Common myeloid progenitor, CD34-positive (primary cell): ENCODE measurements around the gene DRAP1.

Source experiments
- CTCF ChIA-PET: fragments of 350-600 bp; sonication (Branson Sonifier 250); formaldehyde crosslinking; loops from one replicate; lab custom pipeline; 2021; ENCODE audit warnings: antibody characterized with exemption; lab: Charles Lee
- POLR2A ChIA-PET: fragments of 350-600 bp; sonication (Branson Sonifier 250); formaldehyde crosslinking; loops from one replicate; lab custom pipeline; 2021; ENCODE audit warnings: antibody characterized with exemption; lab: Charles Lee
- DNase-seq, 3 donors: peaks; one replicate each; pipeline versions ENCODE4 v3.0.0 to v3.0.0-alpha.2; 2013
- H3K27ac ChIP-seq, 2 experiments: 1 replicate in 1 of 2; 2 replicates in 1 of 2; pipeline ENCODE4 v1.7.0; 2013; ENCODE audit warnings: inconsistent platforms in 2 of 2, low read length in 2 of 2, mild to moderate bottlenecking in 2 of 2, low read depth in 1 of 2, moderate library complexity in 1 of 2; ENCODE audit not compliant: severe bottlenecking in 2 of 2, insufficient read depth in 1 of 2, poor library complexity in 1 of 2
- H3K27me3 ChIP-seq, 5 experiments: replicated peaks in 2 of 5; 1 replicate in 3 of 5; 2 replicates in 2 of 5; pipeline versions ENCODE4 v1.6.1 to v1.7.0; 2013; ENCODE audit warnings: low read length in 4 of 5, mild to moderate bottlenecking in 2 of 5, moderate library complexity in 2 of 5, inconsistent platforms in 1 of 5; ENCODE audit not compliant: insufficient read depth in 5 of 5, control insufficient read depth in 4 of 5
- H3K36me3 ChIP-seq, 4 experiments: 1 replicate in 2 of 4; 2 replicates in 2 of 4; pipeline versions ENCODE4 v1.6.1 to v1.7.0; 2013; ENCODE audit warnings: low read length in 3 of 4, control low read depth in 1 of 4, mild to moderate bottlenecking in 1 of 4; ENCODE audit not compliant: control insufficient read depth in 4 of 4, insufficient read depth in 4 of 4
- H3K4me1 ChIP-seq, 4 experiments: 1 replicate in 3 of 4; 2 replicates in 1 of 4; pipeline versions ENCODE4 v1.6.1 to v1.7.1; 2013; ENCODE audit warnings: low read length in 3 of 4, mild to moderate bottlenecking in 3 of 4, control low read depth in 1 of 4, inconsistent platforms in 1 of 4, moderate library complexity in 1 of 4; ENCODE audit not compliant: control insufficient read depth in 4 of 4, insufficient read depth in 4 of 4; ENCODE audit errors: control extremely low read depth in 1 of 4
- H3K4me3 ChIP-seq, 7 experiments: 1 replicate in 4 of 7; 2 replicates in 3 of 7; pipeline versions ENCODE4 v1.5.1 to v1.7.0; 2013; ENCODE audit warnings: mild to moderate bottlenecking in 7 of 7, low read length in 6 of 7, moderate library complexity in 6 of 7, inconsistent platforms in 2 of 7, low read depth in 2 of 7, control low read depth in 1 of 7; ENCODE audit not compliant: insufficient read depth in 4 of 7, control insufficient read depth in 1 of 7; ENCODE audit errors: extremely low read depth in 1 of 7
- H3K9me3 ChIP-seq, 5 experiments: 1 replicate in 4 of 5; 2 replicates in 1 of 5; pipeline versions ENCODE4 v1.6.1 to v1.7.1; 2013; ENCODE audit warnings: low read length in 4 of 5, mild to moderate bottlenecking in 2 of 5, inconsistent platforms in 1 of 5, low read depth in 1 of 5, moderate library complexity in 1 of 5; ENCODE audit not compliant: control insufficient read depth in 4 of 5, insufficient read depth in 2 of 5; ENCODE audit errors: control extremely low read depth in 1 of 5
- WGBS: methylation state at CpG from one replicate; pipeline ENCODE4 v1.1.5; 2013; ENCODE audit not compliant: insufficient coverage; 5-methylcytosine and 5-hydroxymethylcytosine counted together

The DRAP1 gene

GRCh38 chr11:65882120-65883057, 36.8 kb upstream of the DRAP1 start:
- ChIA-PET POLR2A (interaction anchor here (0.6 kb wide), 1 partner anchor 56 kb away, joined by 8 read pairs; no protein-coding TSS in a partner anchor), CTCF (interaction anchor here (0.7 to 11.9 kb wide), 11 partner anchors 6 to 257 kb away, joined by 3 to 168 read pairs (median 7); partner anchors contain the start of genes CCDC85B, CFL1, EFEMP2 and FIBP)
- H3K27me3 ChIP-seq, result no peaks in the 10 kb centered on the region
- 94% methylated on average over 26 of the region's 30 CpGs for WGBS
- peaks cover 0 to 47% (median 32%) of the 10 kb centered on the region in 4 experiments for H3K4me1 ChIP-seq
- H3K36me3 ChIP-seq, result peaks cover 7 to 56% (median 44%) of the 10 kb centered on the region in 4 experiments
- no peaks in the 10 kb centered on the region for H3K9me3 ChIP-seq
- no peak overlapping the region for H3K4me3 ChIP-seq
- no peak overlapping the region for H3K27ac ChIP-seq
- DNase-seq, result no peak

DNA sequence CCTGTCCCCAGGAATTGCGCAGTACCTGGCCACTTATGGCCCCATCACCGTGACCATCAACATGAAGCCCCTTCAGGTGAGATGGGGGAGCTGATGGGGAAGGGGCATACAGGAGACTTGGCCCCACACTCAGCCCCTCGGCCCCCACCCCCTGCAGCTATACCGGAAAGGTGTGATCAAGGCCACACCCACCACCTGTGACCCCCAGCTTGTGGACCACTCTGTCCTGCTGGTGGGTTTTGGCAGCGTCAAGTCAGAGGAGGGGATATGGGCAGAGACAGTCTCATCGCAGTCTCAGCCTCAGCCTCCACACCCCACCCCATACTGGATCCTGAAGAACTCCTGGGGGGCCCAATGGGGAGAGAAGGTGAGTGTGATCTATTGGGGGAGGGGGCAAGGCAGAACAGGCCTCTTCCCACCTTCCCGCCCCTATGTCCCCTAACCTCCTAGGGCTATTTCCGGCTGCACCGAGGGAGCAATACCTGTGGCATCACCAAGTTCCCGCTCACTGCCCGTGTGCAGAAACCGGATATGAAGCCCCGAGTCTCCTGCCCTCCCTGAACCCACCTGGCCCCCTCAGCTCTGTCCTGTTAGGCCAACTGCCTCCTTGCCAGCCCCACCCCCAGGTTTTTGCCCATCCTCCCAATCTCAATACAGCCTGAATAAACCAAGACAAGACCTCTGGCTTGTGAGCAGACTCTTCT, 36.0 kb upstream of the DRAP1 start:
- no peaks in the 10 kb centered on the region for H3K9me3 ChIP-seq
- no peak for DNase-seq
- H3K36me3 ChIP-seq, result peaks cover 7 to 58% (median 44%) of the 10 kb centered on the region in 4 experiments
- no peak overlapping the region for H3K4me3 ChIP-seq
- no peaks in the 10 kb centered on the region for H3K27me3 ChIP-seq
- ChIA-PET POLR2A (no interaction called here), CTCF (interaction anchor here (0.8 to 11.9 kb wide), 14 partner anchors 11 to 177 kb away, joined by 3 to 168 read pairs (median 16); partner anchors contain the start of genes CFL1, EFEMP2, FOSL1 and MUS81)
- no peak overlapping the region for H3K27ac ChIP-seq
- peaks cover 0 to 51% (median 39%) of the 10 kb centered on the region in 4 experiments for H3K4me1 ChIP-seq
- WGBS, result 98% methylated on average over 8 of the region's 13 CpGs

GRCh38 chr11:65883786-65884715, 35.2 kb upstream of the DRAP1 start:
- Histone ChIP-seq H3K36me3 (peaks cover 7 to 58% (median 44%) of the 10 kb centered on the region in 4 experiments), H3K4me1 (peaks cover 0 to 55% (median 41%) of the 10 kb centered on the region in 4 experiments), H3K27ac (no peak overlapping the region), H3K9me3 (no peaks in the 10 kb centered on the region), H3K4me3 (no peak overlapping the region), H3K27me3 (no peaks in the 10 kb centered on the region)
- CTCF ChIA-PET, result interaction anchor here (0.5 to 11.9 kb wide), 42 partner anchors 8 to 788 kb away, joined by 3 to 168 read pairs (median 5); partner anchors contain the start of genes CFL1, EFEMP2, FOSL1 and KAT5
- DNase-seq, result no peak
- WGBS, result 92% methylated on average over 25 of the region's 28 CpGs
- POLR2A ChIA-PET, result interaction anchor here (0.9 to 2.0 kb wide), 4 partner anchors 10 to 119 kb away, joined by 3 to 11 read pairs (median 4); partner anchors contain the start of genes BANF1, CFL1 and FOSL1

DNA sequence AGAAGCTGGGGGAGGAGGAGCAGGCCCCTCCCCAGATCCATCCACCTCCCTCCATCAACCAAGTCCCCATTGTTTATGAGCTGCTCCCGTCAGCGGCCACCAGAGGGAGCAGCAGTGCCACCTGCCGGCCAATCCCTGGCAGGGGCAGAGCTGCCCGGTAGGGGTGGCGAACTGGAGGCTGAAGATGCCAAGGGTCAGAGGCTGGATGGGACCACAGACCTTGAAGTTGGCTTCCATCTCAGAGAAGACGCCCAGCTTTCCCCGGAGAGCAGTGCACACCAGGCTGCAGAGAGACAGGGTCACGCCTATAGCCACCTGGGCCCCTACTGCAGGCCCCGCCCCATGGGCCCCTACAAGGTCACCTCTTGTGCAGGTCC, 34.5 kb upstream of the DRAP1 start:
- no peaks in the 10 kb centered on the region for H3K27me3 ChIP-seq
- H3K27ac ChIP-seq, result no peak overlapping the region
- WGBS, result 25% methylated on average over 9 of the region's 9 CpGs
- no peak overlapping the region for H3K4me3 ChIP-seq
- H3K4me1 ChIP-seq, result peaks cover 3 to 56% (median 41%) of the 10 kb centered on the region in 4 experiments
- ChIA-PET POLR2A (interaction anchor here (0.9 to 2.0 kb wide), 4 partner anchors 9 to 118 kb away, joined by 3 to 11 read pairs (median 4); partner anchors contain the start of genes BANF1, CFL1 and FOSL1), CTCF (interaction anchor here (0.6 to 11.9 kb wide), 42 partner anchors 9 to 789 kb away, joined by 3 to 168 read pairs (median 5); partner anchors contain the start of genes CFL1, EFEMP2, FOSL1 and KAT5)
- H3K36me3 ChIP-seq, result peaks cover 7 to 58% (median 44%) of the 10 kb centered on the region in 4 experiments
- no peaks in the 10 kb centered on the region for H3K9me3 ChIP-seq
- peak; percentile 77 to 88 (median 84) for DNase-seq

DNA sequence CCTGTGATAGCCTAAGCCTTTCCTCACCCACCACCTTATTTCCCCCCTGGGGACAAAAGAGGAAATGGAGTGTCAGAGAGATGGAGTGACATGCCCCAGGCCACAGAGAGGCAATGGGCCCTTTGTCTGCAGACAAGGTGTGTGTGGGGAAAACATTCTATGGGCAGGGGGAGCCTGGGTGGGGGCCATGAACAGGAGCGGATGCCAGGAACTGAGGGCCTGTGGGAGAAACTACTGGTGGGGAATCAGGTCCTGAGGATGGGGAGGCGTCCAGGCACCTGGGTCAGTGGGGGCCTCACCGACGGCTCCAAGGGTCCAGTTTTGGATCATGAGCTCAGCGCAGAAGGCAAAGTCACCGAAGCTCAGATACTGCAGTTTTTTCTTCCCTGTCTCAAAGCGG, 34.0 kb upstream of the DRAP1 start:
- Histone ChIP-seq H3K4me1 (peaks cover 7 to 56% (median 42%) of the 10 kb centered on the region in 4 experiments), H3K36me3 (peaks cover 7 to 58% (median 44%) of the 10 kb centered on the region in 4 experiments), H3K4me3 (no peak overlapping the region), H3K9me3 (no peaks in the 10 kb centered on the region), H3K27me3 (no peaks in the 10 kb centered on the region), H3K27ac (no peak overlapping the region)
- CTCF ChIA-PET, result interaction anchor here (0.6 to 11.9 kb wide), 37 partner anchors 9 to 789 kb away, joined by 3 to 168 read pairs (median 5); partner anchors contain the start of genes CFL1, EFEMP2, FOSL1 and KAT5
- DNase-seq, result no peak
- POLR2A ChIA-PET, result interaction anchor here (0.9 to 2.0 kb wide), 4 partner anchors 9 to 117 kb away, joined by 3 to 11 read pairs (median 4); partner anchors contain the start of genes BANF1, CFL1 and FOSL1
- WGBS, result 97% methylated on average over 7 of the region's 7 CpGs
